OCI-LY1 (cell line): Measurements from ENCODE around the gene GSDMA.

ENCODE experiments used
- H2AFZ ChIP-seq: fragments of 200-600 bp; sonication (generic), shearing (Covaris generic); 2 replicates; pipeline ENCODE4 v1.6.0; 2014; ENCODE audit warnings: antibody characterized with exemption, mild to moderate bottlenecking, low read length
- H3F3A ChIP-seq: fragments of 200-600 bp; sonication (generic), shearing (Covaris generic); 2 replicates; pipeline ENCODE4 v1.6.0; 2014; ENCODE audit warnings: mild to moderate bottlenecking, antibody characterized with exemption, low read length, moderate library complexity; ENCODE audit not compliant: insufficient read depth
- H3K27ac ChIP-seq: fragments of 200-600 bp; sonication (generic); 2 replicates; pipeline ENCODE4 v1.5.1; 2014; ENCODE audit warnings: low read length, mixed run types, mild to moderate bottlenecking, low read depth; ENCODE audit not compliant: poor library complexity, severe bottlenecking
- H3K27me3 ChIP-seq: fragments of 200-600 bp; sonication (generic); 2 replicates; pipeline ENCODE4 v1.6.0; 2014; ENCODE audit warnings: antibody characterized with exemption, mild to moderate bottlenecking, low read length, moderate library complexity; ENCODE audit not compliant: insufficient read depth
- H3K36me3 ChIP-seq: fragments of 200-600 bp; sonication (generic); 2 replicates; pipeline ENCODE4 v1.6.1; 2014; ENCODE audit warnings: mild to moderate bottlenecking, antibody characterized with exemption, low read length, moderate library complexity, mixed read lengths; ENCODE audit not compliant: insufficient read depth
- H3K4me1 ChIP-seq: fragments of 200-600 bp; sonication (generic); 2 replicates; pipeline ENCODE4 v1.5.1; 2014; ENCODE audit warnings: mild to moderate bottlenecking, low read length, moderate library complexity; ENCODE audit not compliant: insufficient read depth, severe bottlenecking
- H3K4me2 ChIP-seq: fragments of 200-600 bp; sonication (generic), shearing (Covaris generic); 2 replicates; pipeline ENCODE4 v1.6.1; 2014; ENCODE audit warnings: low read length
- H3K4me3 ChIP-seq: fragments of 200-600 bp; sonication (generic); 2 replicates; pipeline ENCODE4 v1.5.1; 2014; ENCODE audit warnings: low read length, low read depth, mild to moderate bottlenecking, mixed read lengths; ENCODE audit not compliant: poor library complexity, severe bottlenecking
- H3K79me2 ChIP-seq: fragments of 200-600 bp; shearing (Covaris generic); 2 replicates; pipeline ENCODE4 v1.6.1; 2016; ENCODE audit warnings: mixed run types, low read length, mixed read lengths; ENCODE audit not compliant: insufficient read depth
- H3K9ac ChIP-seq: fragments of 200-600 bp; sonication (generic), shearing (Covaris generic); 2 replicates; pipeline ENCODE4 v1.6.1; 2014; ENCODE audit warnings: mild to moderate bottlenecking, low read length, mixed read lengths
- H3K9me2 ChIP-seq: fragments of 200-600 bp; sonication (generic), shearing (Covaris generic); 2 replicates; pipeline ENCODE4 v1.6.1; 2014; ENCODE audit warnings: low read depth, mild to moderate bottlenecking, low read length, mixed read lengths
- H3K9me3 ChIP-seq: fragments of 200-600 bp; shearing (Covaris generic); 2 replicates; pipeline ENCODE4 v1.6.1; 2014; ENCODE audit warnings: low read length, mixed read lengths
- H4K20me1 ChIP-seq: fragments of 200-600 bp; sonication (generic), shearing (Covaris generic); 2 replicates; pipeline ENCODE4 v1.6.0; 2016; ENCODE audit warnings: mild to moderate bottlenecking, low read length; ENCODE audit not compliant: insufficient read depth
- EZH2 ChIP-seq: fragments of 200-600 bp; sonication (generic), shearing (Covaris generic); IDR thresholded peaks from 2 replicates; pipeline ENCODE4 v1.8.0; 2017; ENCODE audit warnings: borderline replicate concordance, mixed run types, mild to moderate bottlenecking, antibody characterized with exemption, low read length, moderate library complexity, mixed read lengths
- TF ChIP-seq, protein P1 (sequence below): fragments of 200-600 bp; sonication (generic), shearing (Covaris generic); IDR thresholded peaks from 2 replicates; pipeline ENCODE4 v1.5.1; 2017; ENCODE audit warnings: mild to moderate bottlenecking, antibody characterized with exemption, low read length, moderate library complexity, mixed read lengths

Gene GSDMA

DNA sequence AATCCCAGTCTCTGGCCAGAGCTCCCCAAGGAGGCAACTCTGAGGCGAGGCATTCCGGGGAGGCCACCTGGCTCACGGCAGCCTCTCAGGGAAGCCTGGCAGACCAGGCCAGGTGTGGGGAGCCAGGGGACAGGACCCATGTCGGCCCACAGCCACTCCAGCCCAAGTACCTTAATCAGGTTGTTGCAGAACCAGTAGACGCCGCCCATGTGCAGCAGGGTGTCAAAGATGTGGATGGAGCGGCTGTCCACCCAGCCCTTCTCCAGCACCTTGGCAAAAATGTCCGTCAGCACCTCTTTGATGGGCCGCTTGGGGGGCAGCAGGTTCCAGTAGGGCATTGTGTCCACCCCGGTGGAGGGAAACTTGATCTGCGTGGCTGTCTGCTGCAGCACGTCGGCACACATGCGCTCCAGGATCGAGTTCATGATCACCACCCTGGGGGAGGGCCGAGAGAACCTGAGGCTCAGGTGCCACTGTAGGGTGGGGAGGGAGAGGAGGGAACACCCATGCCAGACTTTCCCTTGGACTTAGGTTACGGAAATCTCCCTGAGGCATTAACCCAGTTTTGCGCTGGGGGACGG is 60.2 kb downstream of the GSDMA start:
- Histone ChIP-seq H3K9ac (no peak overlapping the region), H4K20me1 (no peaks in the 10 kb centered on the region), H3K79me2 (no peaks in the 10 kb centered on the region), H3K9me2 (no peaks in the 10 kb centered on the region), H3K9me3 (no peaks in the 10 kb centered on the region), H3K27ac (no peak overlapping the region), H3K4me1 (peaks cover 6% of the 10 kb centered on the region), H3K4me2 (no peak overlapping the region), H3F3A (no peaks in the 10 kb centered on the region), H2AFZ (no peak overlapping the region), H3K36me3 (peaks cover 56% of the 10 kb centered on the region), H3K4me3 (no peak overlapping the region), H3K27me3 (no peaks in the 10 kb centered on the region)
- no peak for TF ChIP-seq EZH2
- TF ChIP-seq, protein P1, sequence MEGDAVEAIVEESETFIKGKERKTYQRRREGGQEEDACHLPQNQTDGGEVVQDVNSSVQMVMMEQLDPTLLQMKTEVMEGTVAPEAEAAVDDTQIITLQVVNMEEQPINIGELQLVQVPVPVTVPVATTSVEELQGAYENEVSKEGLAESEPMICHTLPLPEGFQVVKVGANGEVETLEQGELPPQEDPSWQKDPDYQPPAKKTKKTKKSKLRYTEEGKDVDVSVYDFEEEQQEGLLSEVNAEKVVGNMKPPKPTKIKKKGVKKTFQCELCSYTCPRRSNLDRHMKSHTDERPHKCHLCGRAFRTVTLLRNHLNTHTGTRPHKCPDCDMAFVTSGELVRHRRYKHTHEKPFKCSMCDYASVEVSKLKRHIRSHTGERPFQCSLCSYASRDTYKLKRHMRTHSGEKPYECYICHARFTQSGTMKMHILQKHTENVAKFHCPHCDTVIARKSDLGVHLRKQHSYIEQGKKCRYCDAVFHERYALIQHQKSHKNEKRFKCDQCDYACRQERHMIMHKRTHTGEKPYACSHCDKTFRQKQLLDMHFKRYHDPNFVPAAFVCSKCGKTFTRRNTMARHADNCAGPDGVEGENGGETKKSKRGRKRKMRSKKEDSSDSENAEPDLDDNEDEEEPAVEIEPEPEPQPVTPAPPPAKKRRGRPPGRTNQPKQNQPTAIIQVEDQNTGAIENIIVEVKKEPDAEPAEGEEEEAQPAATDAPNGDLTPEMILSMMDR = no peak

DNA sequence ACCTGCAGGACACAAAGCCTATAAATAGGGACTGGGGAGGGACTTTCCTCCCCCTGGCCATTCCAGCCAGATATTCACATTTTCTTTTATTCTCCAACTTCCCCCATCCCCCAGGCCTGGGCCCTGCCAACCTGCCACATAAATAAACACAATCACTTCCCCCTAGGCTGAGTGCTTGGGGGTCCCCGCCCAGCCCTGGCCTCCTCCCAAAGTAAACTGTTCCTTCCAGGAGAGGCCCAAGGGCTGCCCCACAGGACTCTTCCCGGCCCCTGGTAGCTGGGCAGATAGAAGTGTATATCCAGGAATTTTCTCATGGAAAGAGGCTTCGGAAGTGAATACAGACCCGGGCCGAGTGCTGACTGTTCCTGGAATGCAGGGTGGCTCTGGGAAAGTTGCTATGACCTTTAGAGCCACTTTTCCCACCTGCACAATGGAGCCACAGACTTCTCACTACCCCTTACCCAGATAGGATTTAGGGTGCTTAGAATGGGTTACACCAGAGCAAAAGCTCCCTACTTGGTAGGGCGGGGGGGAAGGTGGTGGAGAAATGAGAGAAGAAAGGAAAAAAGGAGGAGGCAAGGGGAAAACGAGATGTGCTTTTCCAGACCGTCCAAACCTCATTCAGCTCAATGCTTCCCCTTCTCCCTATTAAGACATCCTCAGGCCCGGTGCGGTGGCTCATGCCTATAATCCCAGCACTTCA is 60.9 kb downstream of the GSDMA start:
- Histone ChIP-seq H3K4me1 (peaks cover 6% of the 10 kb centered on the region), H3F3A (no peaks in the 10 kb centered on the region), H3K27me3 (no peaks in the 10 kb centered on the region), H3K27ac (no peak overlapping the region), H3K4me2 (no peak overlapping the region), H3K79me2 (no peaks in the 10 kb centered on the region), H4K20me1 (no peaks in the 10 kb centered on the region), H3K4me3 (no peak overlapping the region), H3K36me3 (peaks cover 58% of the 10 kb centered on the region), H2AFZ (no peak overlapping the region), H3K9me3 (no peaks in the 10 kb centered on the region), H3K9me2 (no peaks in the 10 kb centered on the region), H3K9ac (no peak overlapping the region)
- TF ChIP-seq EZH2 = no peak
- TF ChIP-seq, protein P1 = no peak

DNA sequence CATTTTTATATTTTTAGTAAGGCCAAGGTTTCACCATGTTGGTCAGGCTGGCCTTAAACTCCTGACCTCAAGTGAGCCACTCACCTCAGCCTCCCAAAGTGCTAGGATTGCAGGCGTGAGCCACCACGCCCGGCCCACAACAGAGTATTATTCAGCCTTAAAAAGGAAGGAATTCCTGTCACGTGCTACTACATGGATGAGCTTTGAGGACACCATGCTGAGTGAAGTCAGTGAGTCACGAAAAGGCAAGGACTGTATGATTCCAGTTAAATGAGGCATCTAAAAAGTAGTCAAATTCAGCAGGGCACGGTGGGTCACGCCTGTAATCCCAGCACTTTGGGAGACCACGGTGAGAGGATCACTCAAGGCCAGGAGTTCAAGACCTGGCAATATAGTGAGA is 62.1 kb downstream of the GSDMA start:
- H3K4me2 ChIP-seq = no peak overlapping the region
- peaks cover 61% of the 10 kb centered on the region for H3K36me3 ChIP-seq
- H3K27me3 ChIP-seq = no peaks in the 10 kb centered on the region
- no peaks in the 10 kb centered on the region for H4K20me1 ChIP-seq
- no peaks in the 10 kb centered on the region for H3K9me2 ChIP-seq
- H3K9ac ChIP-seq = no peak overlapping the region
- no peak overlapping the region for H3K27ac ChIP-seq
- H3K79me2 ChIP-seq = no peaks in the 10 kb centered on the region
- no peaks in the 10 kb centered on the region for H3F3A ChIP-seq
- no peaks in the 10 kb centered on the region for H3K9me3 ChIP-seq
- TF ChIP-seq EZH2 = no peak
- TF ChIP-seq, protein P1 = no peak
- no peak overlapping the region for H2AFZ ChIP-seq
- H3K4me3 ChIP-seq = no peak overlapping the region
- H3K4me1 ChIP-seq = peaks cover 6% of the 10 kb centered on the region
